ENCODE results near the gene PCDHGB6. TPM values are rescaled to one million over a fixed set of nuclear protein-coding genes. Genes with fewer than 3 reads are reported as not detected.
"Not testable (repeated sequence)": the region's sequence is repeated elsewhere in the genome, so short reads cannot be mapped to it uniquely, and the experiment has no call there.

PCDHGB6 gene
- total RNA-seq, 1 experiment from 2014 or later, result 2.6 TPM

- no peaks in the 10 kb centered on the region for H3K27me3 ChIP-seq
- H3K27ac ChIP-seq, result no peak within 1 kb of the TSS
- H3K36me3 ChIP-seq, result peaks cover 58% of the 10 kb centered on the region
- H3K9me3 ChIP-seq (replicated peaks), result peaks cover 13% of the 10 kb centered on the region
- no peak within 1 kb of the TSS for H3K4me3 ChIP-seq
- no peaks in the 10 kb centered on the region for H3K4me1 ChIP-seq
- no peak for DNase-seq
These were observed 25.1 kb upstream of the PCDHGB6 start, which contains the start of gene PCDHGA7 for GRCh38 chr5:141382469-141383294. PCDHGA7 (plus strand) TSS chr5:141382742; CDS start chr5:141382900, 158 bp downstream.

GRCh38 chr5:141383345-141383744 is 24.5 kb upstream of the PCDHGB6 start:
- no peak overlapping the region for H3K4me3 ChIP-seq
- no peak for DNase-seq
- H3K27me3 ChIP-seq, result no peaks in the 10 kb centered on the region
- peaks cover 51% of the 10 kb centered on the region for H3K36me3 ChIP-seq
- no peak overlapping the region for H3K27ac ChIP-seq
- peaks cover 7% of the 10 kb centered on the region for H3K9me3 ChIP-seq (replicated peaks)
- no peaks in the 10 kb centered on the region for H3K4me1 ChIP-seq

- Histone ChIP-seq H3K9me3 (replicated peaks) (peaks cover 7% of the 10 kb centered on the region), H3K4me3 (no peak overlapping the region), H3K27ac (no peak overlapping the region), H3K4me1 (no peaks in the 10 kb centered on the region), H3K36me3 (peaks cover 44% of the 10 kb centered on the region), H3K27me3 (no peaks in the 10 kb centered on the region)
- DNase-seq, result no peak
These were observed 23.2 kb upstream of the PCDHGB6 start for GRCh38 chr5:141384471-141385267.

- not testable (repeated sequence) for H3K4me1 ChIP-seq; H3K4me3 ChIP-seq; H3K27me3 ChIP-seq; H3K27ac ChIP-seq; DNase-seq; H3K9me3 ChIP-seq (replicated peaks)
- peaks cover 40% of the 10 kb centered on the region for H3K36me3 ChIP-seq
These were observed 20.1 kb upstream of the PCDHGB6 start, which contains the start of gene PCDHGB4 for GRCh38 chr5:141387557-141388311. PCDHGB4 (plus strand) TSS chr5:141387698; CDS start chr5:141387885, 187 bp downstream.

DNA sequence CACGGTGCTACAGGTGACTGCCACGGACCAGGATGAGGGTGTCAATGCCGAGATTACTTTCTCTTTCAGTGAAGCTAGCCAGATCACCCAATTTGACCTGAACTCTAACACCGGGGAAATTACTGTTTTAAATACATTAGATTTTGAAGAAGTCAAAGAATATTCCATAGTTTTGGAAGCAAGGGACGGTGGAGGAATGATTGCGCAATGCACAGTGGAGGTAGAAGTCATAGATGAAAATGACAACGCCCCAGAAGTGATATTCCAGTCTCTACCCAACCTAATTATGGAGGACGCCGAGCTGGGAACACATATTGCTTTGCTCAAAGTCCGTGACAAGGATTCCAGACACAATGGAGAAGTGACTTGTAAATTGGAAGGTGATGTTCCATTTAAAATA is 19.2 kb upstream of the PCDHGB6 start:
- peaks cover 37% of the 10 kb centered on the region for H3K36me3 ChIP-seq
- no peak for DNase-seq
- no peaks in the 10 kb centered on the region for H3K27me3 ChIP-seq
- H3K9me3 ChIP-seq (replicated peaks), result peaks cover 9% of the 10 kb centered on the region
- no peak overlapping the region for H3K27ac ChIP-seq
- no peaks in the 10 kb centered on the region for H3K4me1 ChIP-seq
- H3K4me3 ChIP-seq, result no peak overlapping the region

- H3K9me3 ChIP-seq (replicated peaks), result peaks cover 12% of the 10 kb centered on the region
These were observed 18.4 kb upstream of the PCDHGB6 start for GRCh38 chr5:141389153-141390042.

GRCh38 chr5:141392429-141393198 is 15.2 kb upstream of the PCDHGB6 start, which contains the start of gene PCDHGA8:
PCDHGA8 (plus strand) TSS chr5:141392633; CDS start chr5:141392814, 181 bp downstream.
- peaks cover 16% of the 10 kb centered on the region for H3K36me3 ChIP-seq
- DNase-seq, result no peak
- peaks cover 6% of the 10 kb centered on the region for H3K9me3 ChIP-seq (replicated peaks)
- H3K4me1 ChIP-seq, result no peaks in the 10 kb centered on the region
- no peak within 1 kb of the TSS for H3K4me3 ChIP-seq
- H3K27me3 ChIP-seq, result no peaks in the 10 kb centered on the region
- H3K27ac ChIP-seq, result no peak within 1 kb of the TSS

More at GRCh38 chr5:141389153-141390042, 18.4 kb upstream of the PCDHGB6 start:
- Histone ChIP-seq H3K4me3 (no peak overlapping the region), H3K27me3 (no peaks in the 10 kb centered on the region), H3K36me3 (peaks cover 34% of the 10 kb centered on the region), H3K27ac (no peak overlapping the region), H3K4me1 (no peaks in the 10 kb centered on the region)
- no peak for DNase-seq

DNA sequence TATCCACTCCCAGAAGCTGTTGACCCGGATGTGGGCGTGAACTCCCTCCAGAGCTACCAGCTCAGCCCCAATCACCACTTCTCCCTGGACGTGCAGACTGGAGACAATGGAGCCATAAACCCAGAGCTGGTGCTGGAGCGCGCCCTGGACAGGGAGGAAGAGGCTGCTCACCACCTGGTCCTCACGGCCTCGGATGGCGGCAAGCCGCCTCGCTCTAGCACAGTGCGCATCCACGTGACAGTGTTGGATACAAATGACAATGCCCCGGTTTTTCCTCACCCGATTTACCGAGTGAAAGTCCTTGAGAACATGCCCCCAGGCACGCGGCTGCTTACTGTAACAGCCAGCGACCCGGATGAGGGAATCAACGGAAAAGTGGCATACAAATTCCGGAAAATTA is 14.6 kb upstream of the PCDHGB6 start:
- peaks cover 6% of the 10 kb centered on the region for H3K9me3 ChIP-seq (replicated peaks)
- H3K27me3 ChIP-seq, result no peaks in the 10 kb centered on the region
- H3K27ac ChIP-seq, result no peak overlapping the region
- peaks cover 16% of the 10 kb centered on the region for H3K36me3 ChIP-seq
- no peak overlapping the region for H3K4me3 ChIP-seq
- no peaks in the 10 kb centered on the region for H3K4me1 ChIP-seq
- DNase-seq, result no peak

- peaks cover 21% of the 10 kb centered on the region for H3K36me3 ChIP-seq
- H3K27ac ChIP-seq; H3K27me3 ChIP-seq; H3K9me3 ChIP-seq (replicated peaks); H3K4me1 ChIP-seq; DNase-seq; H3K4me3 ChIP-seq: not testable (repeated sequence)
These were observed 13.2 kb upstream of the PCDHGB6 start for GRCh38 chr5:141394401-141395187.

DNA sequence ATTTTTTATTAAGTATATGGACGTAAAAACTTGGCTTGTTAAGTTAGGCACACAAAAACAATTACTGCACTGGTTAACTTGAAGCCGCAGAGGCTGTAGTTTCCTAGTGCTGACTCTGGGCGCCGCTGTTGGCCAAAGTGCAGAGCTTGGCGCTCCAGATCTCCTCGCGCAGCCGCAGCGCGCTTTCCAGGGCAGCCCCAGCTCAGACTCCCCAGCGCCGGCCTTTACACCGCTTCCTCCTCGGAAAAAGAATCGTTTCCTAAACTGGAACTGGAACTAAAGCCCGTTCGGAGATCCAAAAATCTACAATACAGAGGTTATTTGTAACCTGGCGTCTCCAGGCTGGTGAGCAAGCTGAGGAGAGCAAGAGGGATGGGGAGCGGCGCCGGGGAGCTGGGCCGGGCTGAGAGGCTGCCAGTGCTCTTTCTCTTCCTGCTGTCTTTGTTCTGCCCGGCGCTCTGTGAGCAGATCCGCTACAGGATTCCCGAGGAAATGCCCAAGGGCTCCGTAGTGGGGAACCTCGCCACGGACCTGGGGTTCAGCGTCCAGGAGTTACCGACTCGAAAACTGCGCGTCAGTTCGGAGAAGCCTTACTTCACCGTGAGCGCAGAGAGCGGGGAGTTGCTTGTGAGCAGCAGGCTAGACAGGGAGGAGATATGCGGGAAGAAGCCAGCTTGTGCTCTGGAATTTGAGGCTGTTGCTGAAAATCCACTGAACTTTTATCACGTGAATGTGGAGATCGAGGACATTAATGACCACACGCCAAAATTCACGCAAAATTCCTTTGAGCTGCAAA is 9.9 kb upstream of the PCDHGB6 start, which contains the start of gene PCDHGB5:
Gene PCDHGB5 (plus strand): TSS at position 192 of the 796 bp plus-strand sequence. CDS start 181 bp downstream, at position 373.
- not testable (repeated sequence) for H3K4me1 ChIP-seq, H3K27ac ChIP-seq, DNase-seq, H3K4me3 ChIP-seq, H3K27me3 ChIP-seq
- Histone ChIP-seq H3K36me3 (peaks cover 31% of the 10 kb centered on the region), H3K9me3 (replicated peaks) (peaks cover 13% of the 10 kb centered on the region)

- Histone ChIP-seq H3K4me3 (no peak overlapping the region), H3K27ac (no peak overlapping the region), H3K9me3 (replicated peaks) (peaks cover 12% of the 10 kb centered on the region), H3K36me3 (peaks cover 30% of the 10 kb centered on the region), H3K27me3 (no peaks in the 10 kb centered on the region), H3K4me1 (no peaks in the 10 kb centered on the region)
- DNase-seq, result no peak
These were observed 9.2 kb upstream of the PCDHGB6 start for GRCh38 chr5:141398608-141399007.
